K562 (cell line): ENCODE data around the gene RAP1GAP2. TPM values are rescaled to one million over a fixed set of nuclear protein-coding genes. Genes with fewer than 3 reads are reported as not detected.

Experiments used
- ATAC-seq: fragments of 200-7000 bp; cut with Tn5 transposase; 3 replicates; pipeline ENCODE4 v1.9.1; 2020; ENCODE audit warnings: moderate library complexity
- BruUV-seq: library from RNA; stranded (reverse); fragments of 400-500 nt; replicated peaks from 2 replicates; lab custom pipeline; 2021; lab: Mats Ljungman, UMichigan
- CTCF ChIA-PET: fragments of 300-600 bp; formaldehyde crosslinking; extraction: SDS; loops from one replicate; lab custom pipeline; 2021; ENCODE audit warnings: low intra/inter-chr PET ratio; lab: Yijun Ruan, JAX
- POLR2A ChIA-PET: fragments of 300-600, 350-650 bp; sonication (Branson Sonifier 250); formaldehyde crosslinking; extraction: SDS; loops from one replicate; lab custom pipeline; 2021; ENCODE audit warnings: antibody characterized with exemption, inconsistent platforms; lab: Yijun Ruan, JAX
- DNase-seq, 4 experiments: peaks; one replicate each; pipeline versions ENCODE4 v3.0.0 to v3.0.0-alpha.2; 2011 to 2018; ENCODE audit warnings: low spot score in 3 of 4, mixed read lengths in 3 of 4; ENCODE audit errors: extremely low read depth in 1 of 4
- FAIRE-seq: peaks from 2 replicates; lab custom pipeline; 2011; peaks lifted over from hg19 to GRCh38; lab: Jason Lieb, UNC
- H2AFZ ChIP-seq: 2 replicates; pipeline ENCODE4 v1.6.0; 2011; ENCODE audit warnings: low read depth, low read length, control low read depth, inconsistent platforms
- H3K27ac ChIP-seq: fragments of 200-600 bp; 3 replicates; pipeline ENCODE4 v1.8.0; 2011; ENCODE audit warnings: low read depth, mild to moderate bottlenecking, control low read depth, inconsistent platforms, low read length, moderate library complexity, mixed read lengths; ENCODE audit errors: extremely low read depth
- H3K27me3 ChIP-seq, 2 experiments: fragments of 300-600 bp in 1 of 2; 2 replicates in 1 of 2; 3 replicates in 1 of 2; pipeline versions ENCODE4 v1.6.0 to v1.8.0; 2011; ENCODE audit warnings: inconsistent platforms in 2 of 2, low read length in 2 of 2, mild to moderate bottlenecking in 1 of 2, mixed read lengths in 1 of 2, moderate library complexity in 1 of 2; ENCODE audit not compliant: control insufficient read depth in 2 of 2, insufficient read depth in 2 of 2
- H3K36me3 ChIP-seq: fragments of 300-600 bp; 3 replicates; pipeline ENCODE4 v1.8.0; 2011; ENCODE audit warnings: mild to moderate bottlenecking, low read length, inconsistent platforms; ENCODE audit not compliant: control insufficient read depth, insufficient read depth
- H3K4me1 ChIP-seq, 2 experiments: fragments of 200-600 bp in 1 of 2; replicated peaks in 1 of 2; 2 replicates in 1 of 2; 3 replicates in 1 of 2; pipeline versions ENCODE4 v1.5.1 to v1.8.0; 2011; ENCODE audit warnings: inconsistent platforms in 2 of 2, low read length in 2 of 2, mild to moderate bottlenecking in 1 of 2, mixed read lengths in 1 of 2, moderate library complexity in 1 of 2; ENCODE audit not compliant: control insufficient read depth in 2 of 2, insufficient read depth in 2 of 2
- H3K4me2 ChIP-seq: 2 replicates; pipeline ENCODE4 v1.6.1; 2011; ENCODE audit warnings: low read length, control low read depth, inconsistent platforms, mixed read lengths; ENCODE audit not compliant: insufficient read depth
- H3K4me3 ChIP-seq: fragments of 200-600 bp; sonication (generic), shearing (Covaris generic); 2 replicates; pipeline ENCODE4 v1.5.1; 2016; ENCODE audit warnings: control low read depth, inconsistent platforms
- H3K79me2 ChIP-seq: fragments of 200-600 bp; 3 replicates; pipeline ENCODE4 v1.8.0; 2011; ENCODE audit warnings: low read length, inconsistent platforms; ENCODE audit not compliant: control insufficient read depth, insufficient read depth
- H3K9ac ChIP-seq, 2 experiments: 2 replicates each; pipeline versions ENCODE4 v1.6.0 to v1.6.1; 2011; ENCODE audit warnings: low read depth in 2 of 2, low read length in 2 of 2, control low read depth in 1 of 2, inconsistent platforms in 1 of 2, mild to moderate bottlenecking in 1 of 2, mixed read lengths in 1 of 2; ENCODE audit not compliant: insufficient read depth in 1 of 2
- H3K9me1 ChIP-seq: one replicate; pipeline ENCODE4 v1.6.0; 2011; ENCODE audit warnings: inconsistent platforms, mild to moderate bottlenecking, low read length, moderate library complexity; ENCODE audit not compliant: control insufficient read depth, insufficient read depth
- H3K9me3 ChIP-seq: replicated peaks from 2 replicates; pipeline ENCODE4 v1.5.1; 2011; ENCODE audit warnings: low read depth, low read length, inconsistent platforms; ENCODE audit not compliant: control insufficient read depth, insufficient read depth
- H4K20me1 ChIP-seq: replicated peaks from 2 replicates; pipeline ENCODE4 v1.6.1; 2011; ENCODE audit warnings: low read length, inconsistent platforms, mixed read lengths; ENCODE audit not compliant: control insufficient read depth, insufficient read depth
- FOXJ3 ChIP-seq: sonication (generic); formaldehyde crosslinking; IDR thresholded peaks from 2 replicates; pipeline ENCODE4 v1.4.0; 2020; ENCODE audit warnings: mild to moderate bottlenecking, missing genetic modification reagents
- HDAC6 ChIP-seq: IDR thresholded peaks from 2 replicates; pipeline ENCODE4 v1.6.1; 2012; ENCODE audit warnings: low read depth, mild to moderate bottlenecking, control low read depth, inconsistent platforms, low read length, moderate library complexity
- NFXL1 ChIP-seq: fragments of 450-650 bp; formaldehyde crosslinking; IDR thresholded peaks from 2 replicates; pipeline ENCODE4 v1.4.0; 2021; ENCODE audit warnings: mild to moderate bottlenecking
- TCF7L2 ChIP-seq: fragments of 150-350 bp; IDR thresholded peaks from 2 replicates; pipeline ENCODE4 v1.6.1; 2016; ENCODE audit warnings: low read depth, mild to moderate bottlenecking, low read length, moderate library complexity
- ZNF780A ChIP-seq: fragments of 250-450 bp; sonication (Bioruptor Pico); IDR thresholded peaks from 2 replicates; pipeline ENCODE4 v1.5.0; 2021; ENCODE audit warnings: mild to moderate bottlenecking
- WGBS: fragments of 100-300 bp; shearing (Covaris generic); methylation state at CpG from one replicate; pipeline ENCODE4 v1.1.6; 2016; ENCODE audit warnings: low coverage, mixed read lengths; ENCODE audit not compliant: insufficient coverage; ENCODE audit errors: missing lambda C conversion rate; 5-methylcytosine and 5-hydroxymethylcytosine counted together
- in situ Hi-C: fragments of 300-500 bp; cut with MboI; formaldehyde crosslinking; loops from 4 replicates; pipeline ENCODE4 v1.15.0; 2018; ENCODE audit warnings: inconsistent platforms, mixed read lengths
- intact Hi-C: fragments of 100-400 bp; cut with micrococcal nuclease; formaldehyde crosslinking; loops from 2 replicates; pipeline ENCODE4 v1.14.2; 2022
- polyA plus RNA-seq, 8 experiments: library from polyadenylated mRNA; depleted of rRNA in 4 of 8; stranded (reverse) in 5 of 8; unstranded in 3 of 8; fragments of >200 nt; fragmentation: Nextera tagmentation in 2 of 8; fragmentation: Illumina TruSeq in 1 of 8; extraction: Ambion mirVana in 2 of 8; extraction: Trizol in 1 of 8; gene quantifications; 2 replicates each; pipeline versions ENCODE4 v1.2.1 to v1.2.3, GENCODE V29; 2011 to 2014; ENCODE audit warnings: inconsistent platforms in 1 of 8, missing spikeins in 1 of 8
- total RNA-seq, 7 experiments: library from RNA; depleted of rRNA in 6 of 7; stranded (reverse); fragments of >200 nt in 6 of 7; fragmentation: Illumina TruSeq in 2 of 7; extraction: Trizol in 2 of 7; gene quantifications; 2 replicates each; pipeline versions ENCODE4 v1.2.1 to v1.2.3, GENCODE V29; 2011 to 2021; ENCODE audit warnings: low replicate concordance in 1 of 7
- TF ChIP-seq, protein P1 (sequence below), 2 experiments: fragments of 450-650 bp in 1 of 2; sonication (generic) in 1 of 2; formaldehyde crosslinking in 1 of 2; IDR thresholded peaks in 1 of 2; conservative IDR thresholded peaks in 1 of 2; 2 replicates each; pipeline versions ENCODE4 v1.6.1 to v1.8.1; 2016 to 2023; ENCODE audit warnings: mild to moderate bottlenecking in 2 of 2, moderate library complexity in 2 of 2, inconsistent platforms in 1 of 2, missing genetic modification reagents in 1 of 2

Gene RAP1GAP2
- total and polyA plus RNA-seq, 9 of the 15 experiments (the other 6 are each of a cell fraction or from before 2014, with no cell fraction given), result 0.01 to 1.3 (median 0.42) TPM; not detected in 1

DNA sequence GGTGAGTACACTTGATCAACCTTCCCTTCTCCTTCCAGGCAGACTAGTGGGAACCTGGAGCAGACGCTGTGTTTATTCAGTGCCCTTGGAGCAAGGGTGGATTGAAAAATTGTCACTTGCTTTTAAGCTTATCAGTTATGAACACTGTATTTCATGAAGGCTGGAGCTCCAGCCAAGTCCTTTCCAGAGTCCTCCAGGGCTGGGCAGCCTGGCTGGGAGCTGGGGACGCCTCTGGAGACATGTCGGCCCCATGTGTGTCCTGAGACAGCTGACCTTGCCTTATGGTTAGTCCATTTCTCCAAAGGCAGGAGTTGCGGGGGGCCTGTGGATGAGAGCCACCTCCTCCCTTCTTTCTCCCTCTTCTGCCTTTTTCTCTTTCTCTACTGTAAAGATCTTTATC lies 67.0 kb downstream of the RAP1GAP2 start:
- no peak for DNase-seq
- no peak overlapping the region for H2AFZ ChIP-seq
- no peaks in the 10 kb centered on the region for H3K4me1 ChIP-seq
- H3K36me3 ChIP-seq, result no peaks in the 10 kb centered on the region
- ChIA-PET CTCF (no interaction called here), POLR2A (interaction anchor here (0.6 kb wide), 1 partner anchor 9 kb away, joined by 3 read pairs; no protein-coding TSS in a partner anchor)
- H3K79me2 ChIP-seq, result no peaks in the 10 kb centered on the region
- in situ Hi-C loops (no loop called here), intact Hi-C loops (no loop called here)
- H3K27ac ChIP-seq, result no peak overlapping the region
- peaks cover 0 to 23% of the 10 kb centered on the region in 2 experiments; a peak in 4 of 5 replicates for H3K27me3 ChIP-seq
- WGBS, result 0% methylated on average over 3 of the region's 4 CpGs
- no peak overlapping the region for H3K9ac ChIP-seq
- no peak for ATAC-seq
- FAIRE-seq, result no peak
- TF ChIP-seq, protein P1, sequence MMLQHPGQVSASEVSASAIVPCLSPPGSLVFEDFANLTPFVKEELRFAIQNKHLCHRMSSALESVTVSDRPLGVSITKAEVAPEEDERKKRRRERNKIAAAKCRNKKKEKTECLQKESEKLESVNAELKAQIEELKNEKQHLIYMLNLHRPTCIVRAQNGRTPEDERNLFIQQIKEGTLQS (IDR thresholded peaks at IDR 0.05), result no peak
- TF ChIP-seq, protein P1 (CRISPR knock-in tag; conservative IDR thresholded peaks at IDR 0.05), result no peak
- no peak for TF ChIP-seq FOXJ3 (CRISPR knock-in tag)
- TF ChIP-seq NFXL1 (CRISPR knock-in tag), result no peak
- TF ChIP-seq HDAC6, result no peak
- TF ChIP-seq ZNF780A, result no peak
- no peak for TF ChIP-seq TCF7L2
- H3K4me3 ChIP-seq, result no peak overlapping the region
- no TSS peak for BruUV-seq
- no peaks in the 10 kb centered on the region for H4K20me1 ChIP-seq
- no peak overlapping the region for H3K4me2 ChIP-seq
- H3K9me1 ChIP-seq, result no peaks in the 10 kb centered on the region
- H3K9me3 ChIP-seq, result no peaks in the 10 kb centered on the region
